HG02884 (cell line): ENCODE data around the gene SLC8A3.

ENCODE experiments used
- ATAC-seq: cut with Tn5 transposase; IDR thresholded peaks from one replicate; pipeline ENCODE4 v1.9.1; 2021; ENCODE audit warnings: mild to moderate bottlenecking, moderate library complexity; ENCODE audit not compliant: unreplicated experiment

SLC8A3 gene

DNA sequence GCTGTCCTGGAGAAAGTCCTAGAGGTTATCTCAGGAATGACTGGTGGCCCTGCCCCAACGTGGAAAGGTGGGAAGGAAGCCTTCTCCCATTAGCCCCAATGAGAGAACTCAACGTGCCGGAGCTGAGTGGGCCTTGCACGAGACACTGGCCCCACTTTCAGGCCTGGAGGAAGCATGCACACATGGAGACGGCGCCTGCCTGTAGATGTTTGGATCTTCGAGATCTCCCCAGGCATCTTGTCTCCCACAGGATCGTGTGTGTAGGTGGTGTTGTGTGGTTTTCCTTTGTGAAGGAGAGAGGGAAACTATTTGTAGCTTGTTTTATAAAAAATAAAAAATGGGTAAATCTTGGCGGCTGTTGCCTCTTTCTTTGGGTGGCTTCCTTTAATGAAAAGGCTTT lies 156.7 kb downstream of the SLC8A3 start:
- no peak for ATAC-seq

DNA sequence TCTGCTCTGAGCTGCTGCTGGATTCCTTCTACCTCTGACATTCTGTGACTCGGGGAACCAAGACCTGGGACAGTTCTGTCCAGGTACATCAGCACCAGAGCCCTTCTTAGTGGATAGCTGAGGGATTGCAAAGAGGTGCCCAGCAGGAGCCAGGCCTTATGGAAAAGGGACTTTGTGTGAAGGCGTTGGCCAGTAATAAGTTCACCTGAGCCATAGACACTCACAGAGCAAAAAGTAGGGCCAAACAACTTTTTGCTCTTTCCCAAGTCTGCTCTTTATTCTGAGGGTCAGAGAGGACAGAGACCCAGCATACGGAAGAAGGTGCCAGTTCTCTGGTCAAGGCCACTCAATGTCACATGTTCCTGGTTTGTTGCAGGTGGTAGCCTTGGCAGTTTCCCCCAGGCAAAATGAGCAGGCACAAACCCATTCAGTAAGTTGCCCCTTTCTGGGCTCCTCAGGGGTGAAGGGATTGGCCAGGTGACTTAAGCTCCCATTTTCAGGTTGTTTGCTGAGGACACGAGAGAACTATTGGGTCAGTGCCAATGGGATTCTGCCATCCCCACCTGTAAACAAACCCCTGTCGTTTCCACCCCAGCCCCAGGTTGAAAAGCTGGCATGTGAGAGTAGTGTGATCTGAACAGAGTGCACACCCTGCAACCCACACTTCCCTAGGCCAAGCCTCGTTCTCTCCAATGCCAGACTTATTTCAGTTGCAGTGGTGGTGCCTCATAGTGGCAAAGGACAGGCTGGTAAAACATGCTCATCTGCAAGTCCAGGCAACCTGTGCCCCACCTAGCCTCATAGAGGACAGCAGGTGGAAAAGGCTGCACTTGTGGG lies 159.2 kb downstream of the SLC8A3 start:
- no peak for ATAC-seq

DNA sequence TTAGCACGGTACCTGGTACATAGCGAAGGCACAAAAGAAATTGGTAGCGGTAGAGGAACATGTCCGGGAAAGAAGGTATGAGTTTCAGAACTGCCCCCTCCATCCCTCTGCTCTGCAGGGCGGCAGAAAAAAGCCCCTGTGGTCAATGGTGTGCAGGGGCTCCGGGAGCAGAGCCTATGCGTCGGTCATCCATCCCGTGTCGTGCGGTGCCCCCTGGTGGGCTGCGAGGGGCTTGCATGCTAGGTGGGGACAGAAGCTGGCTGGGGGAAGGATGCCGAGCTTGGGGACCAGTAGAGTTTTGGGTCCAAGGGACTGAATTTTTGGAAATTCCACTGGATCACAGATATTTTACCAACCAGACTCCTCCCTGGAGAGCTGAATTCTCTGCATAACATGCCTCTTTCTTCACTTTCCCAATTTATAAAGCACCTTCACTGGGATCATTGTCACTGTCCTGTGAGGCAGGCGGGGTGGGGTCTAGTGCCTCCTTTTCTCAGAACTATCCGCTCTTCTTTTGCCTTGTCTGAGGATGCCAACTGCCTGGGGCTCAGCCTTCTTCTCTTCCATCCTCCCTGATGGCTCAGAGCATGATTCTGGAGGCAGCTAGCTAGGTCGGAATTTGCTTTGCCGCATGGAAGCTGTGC lies 160.8 kb downstream of the SLC8A3 start:
- ATAC-seq: no peak

DNA sequence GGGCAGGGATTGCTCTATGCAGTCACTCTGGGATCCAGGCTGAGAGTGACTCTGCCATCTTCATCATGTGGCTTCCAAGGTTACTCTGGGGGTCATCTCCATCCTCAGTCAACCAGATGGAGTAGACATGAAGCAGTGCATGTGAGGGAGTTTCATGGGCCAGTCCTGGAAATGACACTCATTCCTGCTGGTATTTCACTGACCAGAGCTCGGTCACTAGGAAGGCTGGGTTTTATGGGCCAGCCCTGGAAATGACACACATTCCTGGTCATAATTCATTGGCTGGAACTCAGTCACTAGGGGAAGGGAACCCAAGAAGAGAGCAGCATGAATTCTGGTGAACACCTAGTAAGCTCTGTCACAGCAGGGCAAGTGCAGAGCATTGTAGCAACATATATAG lies 164.9 kb downstream of the SLC8A3 start:
- ATAC-seq: no peak

DNA sequence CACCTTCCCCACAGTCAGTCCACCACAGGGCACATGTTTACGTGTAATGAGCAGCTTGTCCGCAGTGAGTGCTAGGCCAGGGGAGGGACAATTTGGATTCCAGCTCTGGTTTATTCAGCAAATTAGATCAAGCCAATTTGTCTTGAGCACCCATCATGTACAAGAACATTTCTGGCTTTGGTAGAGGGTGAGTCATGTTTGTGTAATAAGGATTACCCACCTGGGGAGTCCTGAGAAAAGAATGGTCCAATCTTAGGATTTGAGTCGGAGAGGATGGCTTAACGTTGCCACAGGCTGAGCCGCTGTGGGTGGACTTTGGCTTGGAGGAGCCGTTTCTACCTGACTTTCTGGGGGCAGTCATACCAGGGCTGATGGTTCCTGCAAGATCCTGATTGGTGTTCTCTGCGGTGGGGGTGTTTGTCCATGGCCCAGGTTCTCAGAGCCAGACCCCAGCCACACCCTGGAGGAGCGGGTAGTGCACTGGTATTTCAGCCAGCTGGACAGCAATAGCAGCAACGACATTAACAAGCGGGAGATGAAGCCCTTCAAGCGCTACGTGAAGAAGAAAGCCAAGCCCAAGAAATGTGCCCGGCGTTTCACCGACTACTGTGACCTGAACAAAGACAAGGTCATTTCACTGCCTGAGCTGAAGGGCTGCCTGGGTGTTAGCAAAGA lies 165.8 kb downstream of the SLC8A3 start:
- no peak for ATAC-seq

DNA sequence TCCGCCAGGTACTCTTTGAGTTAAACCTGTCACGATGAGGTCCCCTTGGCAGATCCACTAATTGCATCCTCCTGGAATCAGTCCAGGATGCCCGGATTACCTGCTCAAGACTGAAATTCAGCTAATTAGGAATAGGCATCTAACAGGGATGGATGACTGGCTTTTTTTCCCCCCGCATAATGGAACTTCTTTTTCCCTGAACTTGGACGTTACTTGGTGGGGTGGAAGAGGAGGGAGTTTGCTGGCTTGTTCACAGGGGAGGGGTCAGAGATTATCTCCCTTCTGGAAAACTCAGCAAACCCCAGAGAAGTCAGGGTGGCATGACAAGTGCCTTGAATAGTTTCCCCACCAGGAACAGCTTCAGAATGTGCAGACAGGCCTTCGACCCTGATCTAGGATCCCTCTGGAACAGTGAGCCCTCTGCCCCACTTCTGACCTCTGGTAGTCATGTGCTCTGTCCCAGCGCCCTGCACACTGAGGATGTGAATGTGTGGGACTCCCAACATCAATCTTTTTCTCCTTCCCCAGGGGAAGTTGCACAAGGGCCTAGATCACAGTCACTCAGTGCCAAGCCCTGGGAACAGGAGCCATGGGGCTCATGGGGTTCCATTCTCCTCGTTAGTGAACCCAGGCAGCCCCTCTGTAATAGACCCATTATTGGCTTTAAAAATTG lies 167.1 kb downstream of the SLC8A3 start:
- ATAC-seq: no peak

DNA sequence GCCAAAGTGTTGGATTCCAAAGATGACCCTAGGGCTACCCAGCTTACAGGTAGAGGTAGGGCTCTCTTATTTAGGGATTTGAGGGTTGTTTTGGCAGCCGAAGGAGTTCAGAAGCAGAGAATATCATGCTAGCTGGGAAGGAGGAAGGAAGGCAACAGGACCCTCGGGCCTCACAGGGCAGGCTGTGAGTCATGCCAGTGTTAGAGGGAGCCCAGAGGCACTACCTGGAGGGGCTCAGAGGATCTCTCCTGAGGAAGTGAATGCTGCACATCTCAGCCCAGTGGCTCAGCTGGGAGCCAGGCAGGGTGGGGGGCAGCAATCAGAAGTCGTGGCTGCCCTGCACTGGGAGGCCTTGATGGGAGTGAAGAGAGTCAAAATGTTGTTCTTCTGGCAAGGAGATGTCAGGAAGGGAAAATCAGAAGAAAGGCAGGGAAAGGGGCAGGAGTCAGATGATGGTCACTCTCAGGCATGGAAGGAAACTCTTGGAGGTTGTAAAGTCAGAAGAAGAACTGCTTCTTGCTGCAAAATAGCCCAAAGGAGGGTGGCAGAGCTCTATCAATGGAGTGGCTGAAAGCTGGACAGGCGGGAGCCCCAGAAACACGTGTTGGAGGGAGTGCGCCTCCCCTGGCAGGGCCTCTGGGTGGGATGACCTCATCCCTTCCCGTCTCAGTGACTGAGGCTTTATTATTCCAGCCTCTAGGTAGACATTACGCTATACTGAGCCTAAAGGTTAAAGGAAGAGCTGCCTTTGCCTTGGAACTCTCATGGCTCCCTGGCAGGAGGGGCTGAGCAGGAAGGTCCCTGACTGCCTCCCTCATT lies 168.2 kb downstream of the SLC8A3 start:
- no peak for ATAC-seq

DNA sequence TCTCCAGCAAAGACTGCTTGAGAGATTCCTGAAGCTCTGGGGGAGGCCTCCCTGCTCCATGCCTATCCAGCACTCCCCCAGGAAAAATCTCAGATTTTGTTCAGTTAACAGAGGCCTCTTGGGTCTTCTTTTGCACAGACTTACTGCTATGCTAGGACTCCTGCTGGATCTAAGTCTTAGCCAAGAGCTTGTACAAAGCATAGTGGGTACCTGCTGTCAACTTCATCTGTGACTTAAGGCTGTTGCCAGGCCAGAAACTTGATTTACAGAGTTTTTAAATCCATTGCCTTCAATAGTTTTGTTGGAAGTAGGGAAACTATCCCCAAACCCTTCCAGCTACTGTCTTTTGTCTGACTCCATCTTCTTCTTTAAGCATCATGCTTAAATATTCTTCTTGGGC lies 169.1 kb downstream of the SLC8A3 start:
- ATAC-seq: no peak

DNA sequence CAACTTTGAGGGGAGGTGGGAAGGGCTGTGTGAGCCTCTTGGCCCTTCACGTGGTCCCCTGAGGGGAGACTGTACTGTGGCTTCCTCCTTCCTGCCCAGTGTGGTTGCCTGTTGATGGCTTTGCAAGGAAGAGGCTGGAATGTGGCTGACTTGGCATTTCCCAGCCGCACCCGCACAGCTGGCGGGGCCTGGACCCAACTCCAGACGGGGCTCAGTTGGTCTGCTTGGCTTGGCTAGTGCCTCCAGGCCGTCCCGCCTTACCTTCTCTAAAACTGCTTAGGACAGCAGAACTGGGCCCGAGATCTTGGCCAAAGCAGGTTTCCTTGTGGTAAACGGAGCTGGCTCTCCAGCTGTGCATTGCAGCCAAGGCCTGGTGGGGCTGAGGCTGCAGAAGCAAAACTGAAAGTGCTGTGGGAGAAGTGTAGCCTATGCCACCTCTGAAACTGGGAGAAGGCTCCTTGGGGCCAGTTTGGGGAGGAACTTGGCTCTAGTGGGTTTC lies 170.0 kb downstream of the SLC8A3 start:
- ATAC-seq: no peak

DNA sequence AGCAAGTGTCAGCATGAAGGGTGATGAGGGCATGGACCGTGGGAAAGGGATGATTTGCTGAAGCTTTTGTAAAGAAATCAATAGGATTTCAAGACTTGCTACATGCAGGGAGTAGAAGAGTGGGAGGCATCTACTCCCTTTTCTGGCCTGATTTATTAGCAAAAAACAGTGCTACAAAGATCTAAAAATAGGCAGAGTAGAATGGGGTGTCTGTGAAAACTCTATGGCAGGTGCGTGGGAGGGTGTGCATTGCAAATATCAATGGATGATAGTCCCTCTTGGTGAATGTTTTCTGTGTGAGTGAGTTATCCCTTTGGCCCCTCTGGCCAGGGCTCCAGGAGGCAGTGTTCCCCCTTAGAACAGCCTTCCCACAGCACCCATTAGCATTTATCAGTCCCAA lies 170.5 kb downstream of the SLC8A3 start:
- no peak for ATAC-seq

DNA sequence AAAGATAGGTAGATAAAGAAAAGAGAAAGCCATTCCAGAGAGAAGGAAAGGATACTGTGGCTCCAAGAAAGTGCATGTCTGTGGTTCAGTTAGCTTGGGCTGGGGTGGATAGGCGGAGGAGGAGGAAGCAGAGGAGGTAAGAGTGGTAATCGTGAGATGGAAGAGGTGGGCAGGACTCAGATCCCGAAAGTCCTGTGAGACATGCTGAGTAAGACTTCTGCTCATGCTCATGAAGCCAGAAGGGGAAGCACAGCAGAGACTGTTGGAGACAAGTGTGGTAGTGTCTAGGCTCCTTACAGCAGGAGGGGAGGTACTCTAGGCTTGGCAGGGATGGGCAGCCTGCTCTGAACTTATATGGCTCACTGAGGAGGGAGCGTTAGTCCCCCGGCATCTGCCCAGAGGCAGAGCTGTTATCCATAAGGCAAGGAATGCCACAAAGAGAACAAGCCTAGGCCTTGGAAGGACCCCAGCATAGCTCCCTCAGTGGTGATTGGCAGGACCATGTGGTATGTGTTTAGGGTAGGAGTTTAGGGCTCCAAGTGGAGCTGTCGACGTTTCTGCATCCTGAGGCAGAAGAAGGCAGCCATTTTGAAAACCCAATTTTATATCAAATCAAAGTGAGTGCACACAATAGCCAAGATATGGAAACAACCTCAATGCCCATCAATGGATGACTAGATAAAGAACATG lies 174.2 kb downstream of the SLC8A3 start:
- ATAC-seq: no peak

DNA sequence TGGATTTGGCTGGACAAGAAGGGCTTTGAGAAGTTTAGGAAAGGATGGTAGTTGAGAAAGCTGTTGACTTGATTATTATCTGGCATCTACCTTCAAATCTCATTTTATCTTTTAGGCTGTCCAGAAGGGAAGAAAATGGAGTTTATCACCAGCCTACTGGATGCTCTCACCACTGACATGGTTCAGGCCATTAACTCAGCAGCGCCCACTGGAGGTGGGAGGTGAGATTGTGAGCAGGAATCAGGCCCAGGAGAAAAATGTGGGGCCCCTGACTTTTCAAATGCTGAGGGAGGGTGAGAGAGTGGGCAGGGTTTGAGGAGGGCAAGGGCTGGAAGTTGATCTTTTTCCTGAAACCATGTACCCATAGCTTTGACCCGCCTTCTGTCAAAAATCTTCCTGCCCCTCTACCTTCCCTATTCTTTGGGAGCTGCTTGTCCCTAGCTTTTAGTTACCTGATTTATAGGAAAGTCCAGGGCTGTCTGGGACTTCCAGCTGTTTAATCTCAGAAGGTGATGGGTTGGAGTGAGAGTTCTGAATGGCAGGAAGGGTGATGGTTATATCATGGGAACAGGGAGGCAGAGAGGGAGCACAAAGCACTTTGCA lies 175.4 kb downstream of the SLC8A3 start:
- ATAC-seq: no peak

DNA sequence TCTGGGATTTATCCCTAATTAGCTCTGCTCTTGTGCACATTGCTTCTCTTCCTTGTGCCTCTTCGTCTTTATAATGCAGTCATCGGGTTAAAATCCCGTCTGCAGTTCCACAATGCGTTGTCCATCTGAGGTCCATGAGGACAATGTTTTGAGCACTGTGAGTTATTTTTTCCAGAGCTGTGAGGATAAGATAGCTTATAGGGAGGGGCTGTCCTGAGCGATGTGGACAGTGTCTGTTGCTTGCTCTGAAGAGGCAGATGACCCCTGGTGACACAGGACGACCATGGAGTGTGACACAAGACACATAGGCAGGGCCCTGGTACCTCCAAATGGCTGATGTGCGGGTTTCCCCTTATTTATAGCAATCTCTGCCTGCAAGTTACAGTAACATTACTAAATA lies 177.0 kb downstream of the SLC8A3 start:
- no peak for ATAC-seq

DNA sequence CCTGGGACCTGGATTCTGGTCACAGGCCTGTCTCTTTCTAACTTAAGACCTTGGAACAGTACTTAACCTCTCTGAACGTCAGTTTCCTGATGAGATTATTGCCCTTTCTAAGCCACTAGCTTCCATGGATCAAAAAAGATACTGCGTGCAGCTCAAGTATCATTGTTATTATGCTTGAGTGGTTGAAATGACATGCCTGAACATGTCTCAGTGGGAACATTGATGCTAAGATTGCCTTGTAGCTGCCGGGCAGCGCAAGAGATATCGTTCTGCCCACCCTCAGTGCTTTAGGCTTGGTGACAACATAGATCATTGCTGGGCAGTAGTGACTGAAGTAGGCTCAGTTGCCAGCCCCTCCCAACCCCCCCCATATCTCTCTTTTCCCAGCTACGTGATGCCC lies 177.7 kb downstream of the SLC8A3 start:
- no peak for ATAC-seq

DNA sequence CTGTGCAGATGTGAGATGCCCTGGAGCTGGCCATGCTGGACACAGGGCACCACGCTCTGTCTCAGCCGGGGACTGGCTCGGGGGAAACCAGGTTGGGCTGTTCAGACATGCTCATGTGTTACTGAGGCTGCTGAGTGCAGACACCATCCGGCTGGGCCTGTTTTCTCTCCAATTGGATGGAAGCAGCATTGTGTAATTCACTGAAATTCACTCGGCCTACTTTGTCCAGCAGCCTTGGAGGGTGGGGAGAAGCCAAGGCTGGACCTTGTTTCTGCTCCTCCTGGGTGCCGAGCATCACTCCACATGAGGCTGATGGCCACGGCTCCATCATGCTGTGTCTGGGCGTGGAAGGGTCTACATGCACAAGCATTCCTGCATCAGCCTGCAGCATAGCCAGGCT lies 178.8 kb downstream of the SLC8A3 start:
- ATAC-seq: no peak

DNA sequence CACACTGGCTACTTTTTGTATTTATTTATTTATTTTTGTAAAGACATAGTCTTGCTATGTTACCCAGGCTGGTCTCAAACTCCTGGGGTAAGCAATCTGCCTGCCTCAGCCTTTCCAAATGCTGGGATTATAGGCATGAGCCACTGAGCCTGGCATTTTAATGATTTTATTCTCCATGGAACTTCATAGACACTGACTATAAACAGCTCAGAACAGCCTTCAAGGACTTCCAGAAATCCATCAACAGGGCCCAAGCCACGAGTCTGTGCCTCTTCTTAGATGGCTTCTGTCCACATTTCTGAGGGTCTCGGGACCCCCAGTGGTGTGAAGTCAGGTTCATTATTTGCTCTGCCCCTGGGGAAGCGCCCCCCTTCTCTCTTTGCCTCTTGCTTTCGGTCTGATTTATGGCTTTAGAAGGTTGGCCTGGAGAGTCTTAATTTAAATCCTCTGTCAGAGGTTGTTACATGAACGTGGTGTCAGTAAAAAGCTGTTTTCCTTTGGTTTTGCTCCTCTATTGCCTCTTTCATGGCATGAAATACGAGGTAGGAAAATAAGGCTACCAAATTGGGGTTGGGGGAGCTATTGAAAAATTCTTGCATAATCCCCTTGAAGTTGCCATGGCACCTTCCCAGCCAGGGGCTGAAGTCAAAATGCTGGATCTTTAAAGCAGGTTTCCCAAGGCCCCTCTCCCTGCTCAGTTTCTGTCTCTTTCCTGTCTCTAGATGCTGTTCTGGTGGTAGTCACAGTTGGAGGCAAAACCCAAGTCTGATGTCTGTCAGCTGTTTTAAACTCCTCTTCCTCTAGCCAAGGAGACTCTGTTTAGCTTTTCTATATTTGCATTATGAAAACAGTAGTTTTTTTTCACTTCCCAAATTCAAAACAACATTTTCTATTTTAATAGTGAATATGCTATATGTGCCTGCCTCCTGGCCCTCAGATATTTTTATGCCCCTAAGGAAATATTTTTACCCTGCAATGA lies 180.2 kb downstream of the SLC8A3 start:
- no peak for ATAC-seq

DNA sequence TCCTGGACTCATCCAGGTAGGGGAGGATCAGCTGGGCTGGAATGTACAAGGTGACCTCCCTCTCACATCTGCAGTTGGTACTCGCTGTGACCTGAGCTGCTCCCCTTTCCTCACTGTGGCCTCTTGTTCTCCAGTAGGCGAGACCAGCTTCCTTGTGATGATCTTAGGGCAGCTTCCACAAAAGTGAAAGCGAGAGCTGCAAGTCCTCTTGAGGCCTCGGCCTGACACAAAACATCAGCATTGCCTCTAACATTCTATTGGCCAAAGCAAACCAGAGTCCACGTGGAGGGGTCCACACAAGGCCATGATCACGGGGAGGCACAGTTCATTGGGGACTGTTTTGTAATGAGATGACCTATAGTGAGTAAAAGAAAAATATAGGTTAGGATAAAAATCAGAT lies 182.1 kb downstream of the SLC8A3 start:
- ATAC-seq: no peak

DNA sequence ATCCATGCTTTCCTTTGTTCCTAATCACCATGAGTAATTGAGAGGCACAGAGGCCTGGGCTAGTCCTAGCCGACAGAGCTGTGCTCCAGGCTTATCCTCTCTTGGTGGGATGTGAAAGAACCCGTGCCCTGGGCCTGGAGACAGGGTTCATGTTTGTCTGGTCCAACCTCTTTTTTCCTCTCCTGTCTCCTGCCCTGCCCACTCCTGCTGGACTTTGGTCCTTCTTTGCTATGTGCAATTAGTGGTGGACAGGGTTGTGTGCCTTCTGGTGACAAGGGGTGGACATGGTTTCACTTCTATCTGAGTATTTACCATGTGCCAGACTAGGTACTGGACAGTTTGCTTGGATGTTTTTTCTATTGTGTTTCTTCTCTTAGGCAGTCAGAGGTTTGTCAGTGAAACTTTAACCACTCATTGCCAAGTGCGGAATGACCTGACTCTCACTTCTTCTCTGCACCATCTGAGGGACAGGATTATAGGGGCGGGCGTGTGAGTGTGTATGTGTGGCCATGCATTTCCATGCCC lies 183.4 kb downstream of the SLC8A3 start:
- no peak for ATAC-seq
